SIG-M5 treated with dmso at 0.1 percent for 504 hours (cell line): ENCODE data around the gene CCDC57.
A peak's percentile ranks its signal among the peaks of the same experiment; 100 is the strongest.

ENCODE experiments used
- DNase-seq: peaks from one replicate; lab custom pipeline; 2025; ENCODE audit not compliant: unreplicated experiment; lab: John Stamatoyannopoulos, UW

Gene CCDC57

GRCh38 chr17:82108961-82109475 lies 103.6 kb downstream of the CCDC57 start:
- DNase-seq: no peak

- DNase-seq: no peak
These were observed 104.1 kb downstream of the CCDC57 start for GRCh38 chr17:82108496-82108945.

- no peak for DNase-seq
These were observed 104.6 kb downstream of the CCDC57 start for GRCh38 chr17:82108038-82108437.

- no peak for DNase-seq
These were observed 105.2 kb downstream of the CCDC57 start for GRCh38 chr17:82107341-82107860.

- DNase-seq: no peak
These were observed 105.8 kb downstream of the CCDC57 start for GRCh38 chr17:82106688-82107305.

- peak; percentile 89 for DNase-seq
These were observed 106.6 kb downstream of the CCDC57 start for GRCh38 chr17:82105882-82106687.

- no peak for DNase-seq
These were observed 107.2 kb downstream of the CCDC57 start for GRCh38 chr17:82105417-82105881.

- DNase-seq: no peak
These were observed 107.7 kb downstream of the CCDC57 start for GRCh38 chr17:82104797-82105416.

GRCh38 chr17:82103553-82104451 lies 108.8 kb downstream of the CCDC57 start:
- peak; percentile 70 for DNase-seq

- DNase-seq: no peak
These were observed 110.6 kb downstream of the CCDC57 start for GRCh38 chr17:82101767-82102679.

- DNase-seq: no peak
These were observed 111.3 kb downstream of the CCDC57 start for GRCh38 chr17:82101301-82101715.

GRCh38 chr17:82100502-82101298 lies 111.9 kb downstream of the CCDC57 start:
- no peak for DNase-seq

- peak; percentile 35 for DNase-seq
These were observed 113.5 kb downstream of the CCDC57 start for GRCh38 chr17:82098939-82099763.

- DNase-seq: peak; percentile 93
These were observed 114.3 kb downstream of the CCDC57 start, which contains the start of gene FASN for GRCh38 chr17:82098169-82098938. TSS of gene FASN (minus strand) at chr17:82098236. CDS start at chr17:82096445, 1,791 bp downstream.

GRCh38 chr17:82097919-82098168 lies 114.8 kb downstream of the CCDC57 start:
- DNase-seq: no peak

GRCh38 chr17:82097184-82097918 lies 115.3 kb downstream of the CCDC57 start:
- DNase-seq: no peak
